HG02588 (cell line): ENCODE data around the gene PHF5A.

Source experiments
- ATAC-seq: cut with Tn5 transposase; IDR thresholded peaks from one replicate; pipeline ENCODE4 v1.9.1; 2021; ENCODE audit warnings: mild to moderate bottlenecking, moderate library complexity; ENCODE audit not compliant: unreplicated experiment

Gene PHF5A

GRCh38 chr22:41418717-41419116, 49.8 kb downstream of the PHF5A start:
- ATAC-seq, result no peak

GRCh38 chr22:41417622-41418390, 50.7 kb downstream of the PHF5A start:
- ATAC-seq, result no peak

GRCh38 chr22:41415554-41415953, 52.9 kb downstream of the PHF5A start:
- no peak for ATAC-seq

- no peak for ATAC-seq
Measured at GRCh38 chr22:41411021-41411851, 57.3 kb downstream of the PHF5A start.

- ATAC-seq, result no peak
Measured at GRCh38 chr22:41410311-41410751, 58.2 kb downstream of the PHF5A start.
